Panc1 (cell line): ENCODE results near the gene ANO2. TPM values are rescaled to one million over a fixed set of nuclear protein-coding genes. Genes with fewer than 3 reads are reported as not detected.

Experiments used
- ATAC-seq: fragments of 200-7000 bp; cut with Tn5 transposase; 2 replicates; pipeline ENCODE4 v1.9.1; 2020; ENCODE audit warnings: mild to moderate bottlenecking, moderate library complexity
- BruUV-seq: library from RNA; stranded (reverse); fragments of 400-500 nt; replicated peaks from 2 replicates; lab custom pipeline; 2021; lab: Mats Ljungman, UMichigan
- CTCF ChIA-PET: fragments of 300-600 bp; sonication (Branson Sonifier 250); formaldehyde crosslinking; loops from one replicate; lab custom pipeline; 2022; ENCODE audit warnings: antibody characterized with exemption; lab: Charles Lee
- POLR2A ChIA-PET: fragments of 300-600 bp; sonication (Branson Sonifier 250); formaldehyde crosslinking; loops from one replicate; lab custom pipeline; 2022; ENCODE audit warnings: antibody characterized with exemption; lab: Charles Lee
- DNase-seq: peaks from one replicate; pipeline ENCODE4 v3.0.0-alpha.2; 2010; ENCODE audit warnings: low read depth, low spot score
- H3K27ac ChIP-seq: 2 replicates; pipeline ENCODE4 v1.5.1; 2011; ENCODE audit warnings: mild to moderate bottlenecking, low read length, inconsistent platforms
- H3K27me3 ChIP-seq: fragments of 200-500 bp; sonication (Bioruptor generic); 2 replicates; pipeline ENCODE4 v1.6.0; 2014; ENCODE audit warnings: low read length, inconsistent platforms; ENCODE audit not compliant: control insufficient read depth, insufficient read depth
- H3K36me3 ChIP-seq: fragments of 200-500 bp; sonication (Bioruptor generic); 2 replicates; pipeline ENCODE4 v1.5.1; 2014; ENCODE audit warnings: inconsistent platforms, mild to moderate bottlenecking, low read length, moderate library complexity; ENCODE audit not compliant: control insufficient read depth, insufficient read depth
- H3K4me1 ChIP-seq: 2 replicates; pipeline ENCODE4 v1.5.1; 2011; ENCODE audit warnings: inconsistent platforms, mild to moderate bottlenecking, low read length, moderate library complexity; ENCODE audit not compliant: control insufficient read depth, insufficient read depth
- H3K4me3 ChIP-seq, 2 experiments: 2 replicates each; pipeline ENCODE4 v1.5.1; 2011 to 2012; ENCODE audit warnings: low read depth in 2 of 2, low read length in 2 of 2, mild to moderate bottlenecking in 2 of 2, inconsistent platforms in 1 of 2, moderate library complexity in 1 of 2
- H3K9me3 ChIP-seq: fragments of 200-500 bp; sonication (Bioruptor generic); 2 replicates; pipeline ENCODE4 v1.5.1; 2014; ENCODE audit warnings: low read depth, mild to moderate bottlenecking, inconsistent platforms, low read length, moderate library complexity; ENCODE audit not compliant: control insufficient read depth, insufficient read depth
- CTCF ChIP-seq: fragments of 450-650 bp; IDR thresholded peaks from 2 replicates; pipeline ENCODE4 v1.5.1; 2017; ENCODE audit warnings: mild to moderate bottlenecking
- POLR2AphosphoS5 ChIP-seq: IDR thresholded peaks from 2 replicates; pipeline ENCODE4 v1.6.1; 2012; ENCODE audit warnings: mild to moderate bottlenecking, low read depth, low read length, moderate library complexity
- REST ChIP-seq, 2 experiments: IDR thresholded peaks; 2 replicates each; pipeline ENCODE4 v1.6.1; 2011 to 2012; ENCODE audit warnings: low read depth in 2 of 2, control low read depth in 1 of 2, low read length in 1 of 2, mild to moderate bottlenecking in 1 of 2, moderate library complexity in 1 of 2; ENCODE audit not compliant: insufficient read depth in 1 of 2
- SIN3A ChIP-seq: IDR thresholded peaks from 2 replicates; pipeline ENCODE4 v1.6.1; 2012; ENCODE audit warnings: low read depth, mild to moderate bottlenecking, low read length, moderate library complexity, borderline replicate concordance; ENCODE audit not compliant: insufficient read depth
- TCF7L2 ChIP-seq: IDR thresholded peaks from 2 replicates; pipeline ENCODE4 v1.6.1; 2011; ENCODE audit warnings: mild to moderate bottlenecking, low read depth, low read length, inconsistent platforms
- in situ Hi-C: cut with HindIII; loops from 2 replicates; pipeline ENCODE4 v1.10.0; 2016; ENCODE audit warnings: low sequenced_read_pairs, low pct_unique_long_range_greater_than_20kb
- intact Hi-C: fragments of 100-400 bp; cut with micrococcal nuclease; formaldehyde crosslinking; loops from one replicate; pipeline ENCODE4 v1.10.0; 2022; ENCODE audit not compliant: unreplicated experiment
- total RNA-seq: library from RNA; stranded (reverse); gene quantifications from one replicate; pipeline ENCODE4 v1.2.1, GENCODE V29; 2021; ENCODE audit not compliant: unreplicated experiment

The ANO2 gene
- total RNA-seq, 1 experiment from 2014 or later = not detected

GRCh38 chr12:5864301-5864700 lies 80.8 kb downstream of the ANO2 start:
- TF ChIP-seq POLR2AphosphoS5 (no peak), REST (IDR thresholded peaks at IDR 0.05; ENCODE audit: insufficient read depth in 1 of 2, low read depth in 2 of 2, low read length in 1 of 2) (no peak), CTCF (no peak), SIN3A (no peak), TCF7L2 (no peak)
- H3K36me3 ChIP-seq = no peaks in the 10 kb centered on the region
- H3K4me1 ChIP-seq = no peaks in the 10 kb centered on the region
- intact Hi-C loops (no loop called here), in situ Hi-C loops (no loop called here)
- ATAC-seq = no peak
- no peak for DNase-seq
- BruUV-seq = no TSS peak
- POLR2A ChIA-PET = no interaction called here
- H3K9me3 ChIP-seq = no peaks in the 10 kb centered on the region
- no peak overlapping the region for H3K4me3 ChIP-seq
- no peak overlapping the region for H3K27ac ChIP-seq
- CTCF ChIA-PET = no interaction called here
- H3K27me3 ChIP-seq = no peaks in the 10 kb centered on the region; the same call in 1 of the 2 replicates

- no peak for ATAC-seq
- no peak overlapping the region for H3K27ac ChIP-seq
- in situ Hi-C loops (no loop called here), intact Hi-C loops (no loop called here)
- no TSS peak for BruUV-seq
- no peaks in the 10 kb centered on the region for H3K4me1 ChIP-seq
- H3K9me3 ChIP-seq = no peaks in the 10 kb centered on the region
- peaks cover 5% of the 10 kb centered on the region for H3K27me3 ChIP-seq
- H3K4me3 ChIP-seq = no peak overlapping the region
- no peaks in the 10 kb centered on the region for H3K36me3 ChIP-seq
- DNase-seq = no peak
- ChIA-PET CTCF (no interaction called here), POLR2A (no interaction called here)
- TF ChIP-seq POLR2AphosphoS5 (no peak), SIN3A (no peak), TCF7L2 (no peak), REST (IDR thresholded peaks at IDR 0.05; ENCODE audit: insufficient read depth in 1 of 2, low read depth in 2 of 2, low read length in 1 of 2) (no peak), CTCF (no peak)
Observed at GRCh38 chr12:5861416-5861815, 83.6 kb downstream of the ANO2 start.
